Mucosa of stomach (tissue), 1 donor: ENCODE measurements around the gene OR11A1.

ENCODE experiments used
- H3K27me3 ChIP-seq: one replicate; pipeline ENCODE4 v1.7.0; 2013; ENCODE audit warnings: mild to moderate bottlenecking, low read length; ENCODE audit not compliant: control insufficient read depth, insufficient read depth
- H3K36me3 ChIP-seq: one replicate; pipeline ENCODE4 v1.7.0; 2013; ENCODE audit warnings: low read length; ENCODE audit not compliant: control insufficient read depth, insufficient read depth
- H3K4me1 ChIP-seq: one replicate; pipeline ENCODE4 v1.7.0; 2013; ENCODE audit warnings: mild to moderate bottlenecking, low read length; ENCODE audit not compliant: control insufficient read depth, insufficient read depth
- H3K4me3 ChIP-seq: one replicate; pipeline ENCODE4 v1.7.0; 2013; ENCODE audit warnings: low read length
- H3K9ac ChIP-seq: one replicate; pipeline ENCODE4 v1.7.0; 2013; ENCODE audit warnings: mild to moderate bottlenecking, low read length, moderate library complexity
- H3K9me3 ChIP-seq: one replicate; pipeline ENCODE4 v1.7.0; 2013; ENCODE audit warnings: mild to moderate bottlenecking, low read length, moderate library complexity; ENCODE audit not compliant: control insufficient read depth
- donor health status: Pancreatic carcinoma.

Gene OR11A1

DNA sequence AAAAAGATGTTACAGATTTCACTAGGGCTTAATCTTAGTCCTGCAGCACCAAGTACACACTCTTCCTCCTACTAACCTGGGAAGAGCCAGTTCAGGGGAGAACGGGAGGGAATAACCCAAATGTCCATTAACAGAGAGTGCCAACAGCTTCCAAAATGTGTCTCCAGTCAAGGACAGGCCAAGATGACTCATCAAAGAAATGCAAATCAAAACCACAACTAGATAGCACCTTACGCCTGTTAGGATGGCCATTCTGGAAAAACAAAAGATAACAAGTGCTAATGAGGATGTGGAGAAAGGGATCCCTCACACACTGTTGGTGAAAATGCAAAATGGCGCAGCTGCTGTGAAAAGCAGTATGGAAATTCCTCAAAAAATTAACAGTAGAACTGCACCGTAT is 34.7 kb upstream of the OR11A1 start:
- no peaks in the 10 kb centered on the region for H3K4me1 ChIP-seq
- no peaks in the 10 kb centered on the region for H3K9me3 ChIP-seq
- no peaks in the 10 kb centered on the region for H3K27me3 ChIP-seq
- no peak overlapping the region for H3K9ac ChIP-seq
- H3K4me3 ChIP-seq, result no peak overlapping the region
- H3K36me3 ChIP-seq, result no peaks in the 10 kb centered on the region

DNA sequence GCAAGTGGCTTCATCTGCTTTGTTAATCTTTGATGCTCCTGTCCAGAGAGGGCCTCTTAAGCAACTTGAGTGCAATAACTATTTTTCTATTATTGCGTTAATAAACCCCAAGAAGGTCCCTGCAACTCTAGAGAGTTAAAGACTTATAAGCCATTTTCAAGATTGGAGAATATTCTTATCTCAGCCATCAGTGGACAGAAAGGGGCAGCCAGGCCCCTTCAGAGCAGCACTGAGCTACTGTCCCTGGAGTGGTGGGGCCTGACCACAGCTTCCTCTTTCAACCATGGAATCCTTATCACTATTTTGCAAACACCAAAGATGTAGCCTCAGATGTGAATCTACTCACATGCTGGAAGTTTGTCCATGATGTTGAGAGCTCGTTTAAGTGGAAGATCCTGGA is 33.7 kb upstream of the OR11A1 start:
- H3K4me1 ChIP-seq, result no peaks in the 10 kb centered on the region
- H3K9me3 ChIP-seq, result no peaks in the 10 kb centered on the region
- H3K4me3 ChIP-seq, result no peak overlapping the region
- H3K27me3 ChIP-seq, result no peaks in the 10 kb centered on the region
- no peaks in the 10 kb centered on the region for H3K36me3 ChIP-seq
- H3K9ac ChIP-seq, result no peak overlapping the region

DNA sequence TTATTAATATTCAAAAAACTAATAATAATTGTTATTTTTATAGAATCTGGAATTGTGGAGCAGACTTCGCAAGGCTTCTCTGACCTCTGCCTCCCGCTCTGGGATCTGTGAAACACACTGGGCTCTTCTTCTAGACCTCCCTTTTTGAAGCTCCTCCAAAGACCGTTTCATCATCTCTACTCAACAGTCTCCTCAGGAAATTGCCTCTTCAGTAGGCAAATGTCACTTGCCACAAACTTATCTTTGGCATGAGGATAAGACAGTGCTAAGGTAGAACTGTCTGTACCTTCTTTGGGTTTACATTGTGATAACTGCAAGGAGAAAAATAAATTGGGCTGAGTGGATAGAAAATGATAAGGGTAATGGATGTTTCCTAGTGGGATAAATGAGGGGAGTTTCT is 33.2 kb upstream of the OR11A1 start:
- no peaks in the 10 kb centered on the region for H3K4me1 ChIP-seq
- H3K4me3 ChIP-seq, result no peak overlapping the region
- H3K9me3 ChIP-seq, result no peaks in the 10 kb centered on the region
- no peaks in the 10 kb centered on the region for H3K36me3 ChIP-seq
- no peaks in the 10 kb centered on the region for H3K27me3 ChIP-seq
- no peak overlapping the region for H3K9ac ChIP-seq

DNA sequence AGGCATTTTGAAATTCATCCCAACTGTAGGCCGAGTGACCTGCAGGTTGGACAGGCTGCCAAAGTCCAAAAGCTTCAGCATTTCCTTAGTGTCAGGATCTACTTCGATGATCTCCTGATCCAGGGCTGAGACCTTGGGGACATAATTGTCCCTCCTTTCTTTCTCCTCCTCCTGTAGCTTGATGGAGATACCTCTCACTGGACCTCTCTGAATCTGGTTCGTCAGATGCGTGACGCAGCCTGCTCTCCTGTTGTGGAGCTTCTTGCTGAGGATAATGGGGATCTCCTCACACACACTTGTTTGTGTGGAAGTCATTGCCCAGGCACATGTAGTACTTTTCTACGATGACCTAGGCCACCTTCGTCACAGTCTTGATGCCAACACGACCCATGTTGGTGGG is 32.4 kb upstream of the OR11A1 start:
- Histone ChIP-seq H3K27me3 (no peaks in the 10 kb centered on the region), H3K36me3 (no peaks in the 10 kb centered on the region), H3K4me3 (no peak overlapping the region), H3K9ac (no peak overlapping the region), H3K9me3 (no peaks in the 10 kb centered on the region), H3K4me1 (no peaks in the 10 kb centered on the region)

DNA sequence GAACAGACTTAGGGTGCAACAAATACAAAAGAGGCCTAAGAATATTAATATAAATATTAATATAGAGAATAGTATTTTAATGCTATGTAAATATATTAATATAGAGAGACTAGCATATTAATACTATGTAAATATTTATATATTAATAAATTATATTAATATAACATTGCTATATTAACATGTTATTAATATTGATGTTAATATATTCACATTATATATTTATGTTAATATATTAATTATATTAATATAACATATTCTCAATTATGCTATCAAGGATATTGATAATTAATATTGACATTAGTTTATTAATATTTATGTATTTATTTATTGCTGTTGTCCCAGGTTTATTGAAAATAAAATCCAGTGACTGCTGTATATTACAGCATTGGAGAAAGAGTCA is 32.0 kb upstream of the OR11A1 start:
- no peaks in the 10 kb centered on the region for H3K36me3 ChIP-seq
- no peaks in the 10 kb centered on the region for H3K4me1 ChIP-seq
- H3K4me3 ChIP-seq, result no peak overlapping the region
- no peak overlapping the region for H3K9ac ChIP-seq
- H3K9me3 ChIP-seq, result no peaks in the 10 kb centered on the region
- H3K27me3 ChIP-seq, result no peaks in the 10 kb centered on the region

DNA sequence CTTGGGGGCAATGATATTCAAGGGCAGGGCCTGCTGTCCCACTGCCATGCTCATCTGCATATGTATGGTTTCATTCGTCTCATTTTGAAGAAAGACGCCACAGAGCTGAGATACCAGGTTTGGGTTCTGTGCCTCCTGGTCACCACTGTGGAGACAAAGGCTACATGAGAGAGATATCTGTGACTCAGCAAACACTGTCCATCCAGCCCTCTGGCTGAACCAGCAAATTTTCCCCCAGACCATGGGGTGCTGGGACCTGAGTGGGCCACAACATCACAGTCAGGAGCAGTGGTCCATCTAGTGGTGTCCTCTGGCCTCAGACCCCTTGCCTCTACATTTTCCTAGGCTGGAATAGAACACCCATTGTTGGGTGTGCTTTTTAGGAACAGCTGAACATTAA is 30.8 kb upstream of the OR11A1 start, which contains the start of gene MAS1L:
Gene MAS1L (minus strand): TSS at position 297 of the 400 bp plus-strand sequence. CDS start 54 bp downstream, at position 243.
- Histone ChIP-seq H3K27me3 (no peaks in the 10 kb centered on the region), H3K4me1 (no peaks in the 10 kb centered on the region), H3K36me3 (no peaks in the 10 kb centered on the region), H3K9ac (no peak within 1 kb of the TSS), H3K4me3 (no peak within 1 kb of the TSS), H3K9me3 (no peaks in the 10 kb centered on the region)

DNA sequence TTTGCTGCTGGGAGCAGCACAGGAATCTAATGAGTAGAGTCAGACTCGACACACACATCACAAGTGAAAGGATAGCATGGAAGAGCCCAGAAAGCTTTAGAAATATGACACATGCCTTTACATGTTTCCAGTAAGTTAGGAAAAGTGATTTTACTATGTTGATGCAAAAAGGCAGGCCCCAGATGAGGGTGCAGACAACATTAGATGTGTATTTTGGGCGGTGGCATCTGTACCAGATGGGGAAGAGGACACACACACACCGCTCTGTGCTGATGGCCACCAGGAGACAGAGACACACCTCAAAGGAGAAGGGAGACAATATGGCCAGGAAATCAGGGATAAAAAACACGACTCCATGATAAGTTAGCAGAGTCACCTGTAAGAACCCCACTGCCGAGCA is 30.3 kb upstream of the OR11A1 start:
- no peaks in the 10 kb centered on the region for H3K27me3 ChIP-seq
- H3K9ac ChIP-seq, result no peak overlapping the region
- H3K4me3 ChIP-seq, result no peak overlapping the region
- H3K4me1 ChIP-seq, result no peaks in the 10 kb centered on the region
- no peaks in the 10 kb centered on the region for H3K9me3 ChIP-seq
- no peaks in the 10 kb centered on the region for H3K36me3 ChIP-seq

DNA sequence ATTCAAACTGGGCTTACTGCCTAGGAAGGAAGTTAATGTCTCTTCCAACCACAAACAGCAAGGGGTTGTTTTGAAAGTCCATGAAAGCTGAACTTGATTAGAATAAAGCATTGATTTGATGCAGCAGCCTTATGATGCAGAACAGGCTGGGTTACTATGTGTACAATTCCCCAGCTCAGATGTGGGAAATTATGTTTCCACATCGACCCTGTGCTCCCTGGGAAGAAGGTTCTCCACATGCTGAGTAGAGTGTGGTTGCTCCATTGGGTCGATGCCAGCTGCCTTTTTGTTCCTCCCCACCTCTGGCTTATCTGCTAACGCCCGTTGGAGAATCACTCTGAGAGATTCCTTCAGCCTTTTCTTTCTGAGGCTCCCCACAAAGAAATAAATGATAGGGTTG is 29.7 kb upstream of the OR11A1 start:
- no peak overlapping the region for H3K9ac ChIP-seq
- no peak overlapping the region for H3K4me3 ChIP-seq
- no peaks in the 10 kb centered on the region for H3K36me3 ChIP-seq
- H3K9me3 ChIP-seq, result no peaks in the 10 kb centered on the region
- H3K4me1 ChIP-seq, result no peaks in the 10 kb centered on the region
- H3K27me3 ChIP-seq, result no peaks in the 10 kb centered on the region

DNA sequence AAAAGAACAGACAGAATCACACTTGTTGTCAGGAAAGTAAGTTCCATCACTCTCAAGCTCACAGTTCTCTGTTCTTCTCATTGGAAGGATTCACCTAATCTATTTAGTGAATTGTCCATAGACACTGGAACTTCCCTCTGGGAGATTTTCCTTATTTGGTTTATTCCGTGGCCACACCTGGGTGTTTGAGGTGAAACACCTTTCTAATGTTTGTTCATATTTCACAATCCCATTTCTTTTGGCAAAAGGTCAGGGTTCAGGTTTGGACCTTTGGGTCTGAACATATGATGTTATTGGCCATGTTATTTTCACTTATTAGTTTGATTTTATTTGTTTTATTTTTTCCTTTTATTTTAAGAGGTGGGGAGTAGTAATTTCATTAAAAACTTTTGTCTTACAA is 26.9 kb upstream of the OR11A1 start:
- Histone ChIP-seq H3K36me3 (no peaks in the 10 kb centered on the region), H3K9ac (no peak overlapping the region), H3K4me1 (no peaks in the 10 kb centered on the region), H3K9me3 (no peaks in the 10 kb centered on the region), H3K4me3 (no peak overlapping the region), H3K27me3 (no peaks in the 10 kb centered on the region)

DNA sequence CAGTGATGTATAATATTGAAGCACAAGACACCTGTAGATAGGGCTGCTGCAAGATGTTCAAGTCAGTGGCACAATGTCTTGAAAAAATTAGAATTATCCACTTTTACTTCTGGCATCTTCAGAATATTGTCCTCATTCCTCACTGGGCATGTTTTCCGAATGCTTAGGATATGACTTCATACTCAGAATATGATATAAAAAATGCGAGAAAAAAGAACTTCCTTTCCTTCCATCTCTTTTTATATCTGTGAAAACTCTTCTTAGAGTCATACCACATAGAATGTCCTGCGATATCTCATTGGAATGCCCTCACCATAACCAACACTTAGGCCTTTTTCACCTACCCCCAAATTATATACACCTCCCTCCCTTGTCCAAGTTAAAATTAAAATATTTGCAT is 26.3 kb upstream of the OR11A1 start:
- Histone ChIP-seq H3K4me1 (no peaks in the 10 kb centered on the region), H3K27me3 (no peaks in the 10 kb centered on the region), H3K9ac (no peak overlapping the region), H3K36me3 (no peaks in the 10 kb centered on the region), H3K4me3 (no peak overlapping the region), H3K9me3 (no peaks in the 10 kb centered on the region)

DNA sequence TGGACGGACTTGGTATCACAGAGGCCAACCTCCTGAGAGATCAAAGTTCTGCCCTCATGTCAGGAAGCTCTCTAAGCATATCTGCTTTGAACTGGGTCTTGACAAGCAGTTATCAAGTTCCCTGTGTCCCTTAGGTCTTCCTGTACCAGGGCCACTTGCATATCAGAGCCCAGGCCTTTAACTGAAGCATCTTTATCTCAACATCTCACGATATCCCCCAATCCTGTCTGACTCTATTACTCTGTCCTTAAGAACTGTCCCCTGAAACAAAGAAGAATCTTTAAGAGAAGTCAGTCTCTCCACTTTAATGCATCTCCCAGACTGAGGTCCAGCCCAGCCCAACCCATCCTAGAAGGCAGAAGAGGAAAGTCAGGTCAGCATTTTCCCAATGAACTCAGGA is 22.7 kb upstream of the OR11A1 start:
- no peaks in the 10 kb centered on the region for H3K9me3 ChIP-seq
- H3K4me1 ChIP-seq, result no peaks in the 10 kb centered on the region
- no peak overlapping the region for H3K9ac ChIP-seq
- no peaks in the 10 kb centered on the region for H3K27me3 ChIP-seq
- no peaks in the 10 kb centered on the region for H3K36me3 ChIP-seq
- H3K4me3 ChIP-seq, result no peak overlapping the region

DNA sequence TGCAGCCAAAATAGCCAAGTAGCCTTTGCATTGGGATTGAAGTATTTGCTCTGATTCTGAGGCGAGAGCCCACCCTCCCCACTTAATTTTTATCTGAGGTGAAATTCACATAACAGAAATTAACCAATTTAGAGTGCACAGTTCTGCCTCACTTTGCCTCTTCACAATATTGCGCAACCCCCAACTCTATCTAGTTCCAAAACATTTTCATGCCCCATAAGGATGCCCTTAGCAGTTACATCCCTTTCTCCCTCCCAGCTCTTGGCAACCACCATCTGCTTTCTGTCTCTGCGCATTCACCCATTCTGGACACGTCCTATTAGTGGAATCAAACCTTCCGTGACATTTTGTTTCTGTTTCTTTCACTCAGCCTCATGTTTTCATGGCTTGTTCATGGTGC is 21.9 kb upstream of the OR11A1 start:
- Histone ChIP-seq H3K9me3 (no peaks in the 10 kb centered on the region), H3K4me3 (no peak overlapping the region), H3K4me1 (no peaks in the 10 kb centered on the region), H3K9ac (no peak overlapping the region), H3K36me3 (no peaks in the 10 kb centered on the region), H3K27me3 (no peaks in the 10 kb centered on the region)

DNA sequence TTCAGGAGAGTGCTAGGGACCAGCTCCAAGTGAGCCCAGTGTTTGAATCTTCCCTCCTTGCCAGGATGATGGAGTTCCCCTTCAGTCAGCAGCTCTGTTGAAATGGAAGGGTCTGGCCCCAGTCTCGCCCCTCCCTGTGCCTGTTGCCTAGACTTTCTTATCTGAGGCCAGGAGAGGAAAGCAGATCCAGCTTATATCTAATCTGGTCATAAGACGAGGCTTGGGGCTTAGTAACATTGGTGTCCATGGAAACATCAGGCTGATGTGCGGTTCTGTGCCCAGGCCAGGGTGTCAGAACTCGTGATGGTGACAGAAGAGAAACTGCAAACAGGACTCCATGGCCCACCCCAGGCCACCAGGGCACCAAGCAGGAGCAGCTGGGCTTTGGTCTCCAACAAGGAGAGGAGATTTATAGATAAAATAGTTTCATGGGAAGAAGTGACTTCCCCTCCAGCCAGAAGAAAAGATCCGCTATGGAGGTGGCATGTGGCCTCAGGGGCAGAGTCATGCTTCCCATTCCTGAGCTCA is 21.1 kb upstream of the OR11A1 start:
- H3K27me3 ChIP-seq, result no peaks in the 10 kb centered on the region
- no peak overlapping the region for H3K9ac ChIP-seq
- no peaks in the 10 kb centered on the region for H3K9me3 ChIP-seq
- H3K4me1 ChIP-seq, result no peaks in the 10 kb centered on the region
- H3K4me3 ChIP-seq, result no peak overlapping the region
- H3K36me3 ChIP-seq, result no peaks in the 10 kb centered on the region
